K562 (cell line): Measurements from ENCODE around the gene IFNGR1. TPM values are rescaled to one million over a fixed set of nuclear protein-coding genes. Genes with fewer than 3 reads are reported as not detected.

Source experiments
- ATAC-seq: fragments of 200-7000 bp; cut with Tn5 transposase; 3 replicates; pipeline ENCODE4 v1.9.1; 2020; ENCODE audit warnings: moderate library complexity
- BruUV-seq: library from RNA; stranded (reverse); fragments of 400-500 nt; replicated peaks from 2 replicates; lab custom pipeline; 2021; lab: Mats Ljungman, UMichigan
- CTCF ChIA-PET: fragments of 300-600 bp; formaldehyde crosslinking; extraction: SDS; loops from one replicate; lab custom pipeline; 2021; ENCODE audit warnings: low intra/inter-chr PET ratio; lab: Yijun Ruan, JAX
- POLR2A ChIA-PET: fragments of 300-600, 350-650 bp; sonication (Branson Sonifier 250); formaldehyde crosslinking; extraction: SDS; loops from one replicate; lab custom pipeline; 2021; ENCODE audit warnings: antibody characterized with exemption, inconsistent platforms; lab: Yijun Ruan, JAX
- DNase-seq, 4 experiments: peaks; one replicate each; pipeline versions ENCODE4 v3.0.0 to v3.0.0-alpha.2; 2011 to 2018; ENCODE audit warnings: low spot score in 3 of 4, mixed read lengths in 3 of 4; ENCODE audit errors: extremely low read depth in 1 of 4
- FAIRE-seq: peaks from 2 replicates; lab custom pipeline; 2011; peaks lifted over from hg19 to GRCh38; lab: Jason Lieb, UNC
- H2AFZ ChIP-seq: 2 replicates; pipeline ENCODE4 v1.6.0; 2011; ENCODE audit warnings: low read depth, low read length, control low read depth, inconsistent platforms
- H3K27ac ChIP-seq: fragments of 200-600 bp; 3 replicates; pipeline ENCODE4 v1.8.0; 2011; ENCODE audit warnings: low read depth, mild to moderate bottlenecking, control low read depth, inconsistent platforms, low read length, moderate library complexity, mixed read lengths; ENCODE audit errors: extremely low read depth
- H3K27me3 ChIP-seq, 2 experiments: fragments of 300-600 bp in 1 of 2; 2 replicates in 1 of 2; 3 replicates in 1 of 2; pipeline versions ENCODE4 v1.6.0 to v1.8.0; 2011; ENCODE audit warnings: inconsistent platforms in 2 of 2, low read length in 2 of 2, mild to moderate bottlenecking in 1 of 2, mixed read lengths in 1 of 2, moderate library complexity in 1 of 2; ENCODE audit not compliant: control insufficient read depth in 2 of 2, insufficient read depth in 2 of 2
- H3K36me3 ChIP-seq: fragments of 300-600 bp; 3 replicates; pipeline ENCODE4 v1.8.0; 2011; ENCODE audit warnings: mild to moderate bottlenecking, low read length, inconsistent platforms; ENCODE audit not compliant: control insufficient read depth, insufficient read depth
- H3K4me1 ChIP-seq, 2 experiments: fragments of 200-600 bp in 1 of 2; replicated peaks in 1 of 2; 2 replicates in 1 of 2; 3 replicates in 1 of 2; pipeline versions ENCODE4 v1.5.1 to v1.8.0; 2011; ENCODE audit warnings: inconsistent platforms in 2 of 2, low read length in 2 of 2, mild to moderate bottlenecking in 1 of 2, mixed read lengths in 1 of 2, moderate library complexity in 1 of 2; ENCODE audit not compliant: control insufficient read depth in 2 of 2, insufficient read depth in 2 of 2
- H3K4me2 ChIP-seq: 2 replicates; pipeline ENCODE4 v1.6.1; 2011; ENCODE audit warnings: low read length, control low read depth, inconsistent platforms, mixed read lengths; ENCODE audit not compliant: insufficient read depth
- H3K4me3 ChIP-seq: fragments of 200-600 bp; sonication (generic), shearing (Covaris generic); 2 replicates; pipeline ENCODE4 v1.5.1; 2016; ENCODE audit warnings: control low read depth, inconsistent platforms
- H3K79me2 ChIP-seq: fragments of 200-600 bp; 3 replicates; pipeline ENCODE4 v1.8.0; 2011; ENCODE audit warnings: low read length, inconsistent platforms; ENCODE audit not compliant: control insufficient read depth, insufficient read depth
- H3K9ac ChIP-seq, 2 experiments: 2 replicates each; pipeline versions ENCODE4 v1.6.0 to v1.6.1; 2011; ENCODE audit warnings: low read depth in 2 of 2, low read length in 2 of 2, control low read depth in 1 of 2, inconsistent platforms in 1 of 2, mild to moderate bottlenecking in 1 of 2, mixed read lengths in 1 of 2; ENCODE audit not compliant: insufficient read depth in 1 of 2
- H3K9me1 ChIP-seq: one replicate; pipeline ENCODE4 v1.6.0; 2011; ENCODE audit warnings: inconsistent platforms, mild to moderate bottlenecking, low read length, moderate library complexity; ENCODE audit not compliant: control insufficient read depth, insufficient read depth
- H3K9me3 ChIP-seq: replicated peaks from 2 replicates; pipeline ENCODE4 v1.5.1; 2011; ENCODE audit warnings: low read depth, low read length, inconsistent platforms; ENCODE audit not compliant: control insufficient read depth, insufficient read depth
- H4K20me1 ChIP-seq: replicated peaks from 2 replicates; pipeline ENCODE4 v1.6.1; 2011; ENCODE audit warnings: low read length, inconsistent platforms, mixed read lengths; ENCODE audit not compliant: control insufficient read depth, insufficient read depth
- ELF2 ChIP-seq: fragments of 250-450 bp; sonication (Bioruptor Pico); IDR thresholded peaks from 2 replicates; pipeline ENCODE4 v1.5.0; 2021; ENCODE audit warnings: mild to moderate bottlenecking
- FOXM1 ChIP-seq, 2 experiments: fragments of 450-650 bp in 1 of 2; sonication (generic) in 1 of 2; formaldehyde crosslinking in 1 of 2; IDR thresholded peaks; 2 replicates each; pipeline versions ENCODE4 v1.6.1 to v1.9.0; 2017 to 2022; ENCODE audit warnings: low read depth in 2 of 2, mild to moderate bottlenecking in 2 of 2, missing genetic modification reagents in 1 of 2, moderate library complexity in 1 of 2
- KAT7 ChIP-seq: sonication (generic); formaldehyde crosslinking; IDR thresholded peaks from 2 replicates; pipeline ENCODE4 v1.8.0; 2022; ENCODE audit warnings: missing genetic modification reagents, mild to moderate bottlenecking, borderline replicate concordance
- MTF1 ChIP-seq: fragments of 250-450 bp; sonication (Bioruptor Pico); IDR thresholded peaks from 2 replicates; pipeline ENCODE4 v1.9.0; 2021; ENCODE audit warnings: moderate library complexity, mild to moderate bottlenecking, inconsistent platforms, borderline replicate concordance
- RUNX1 ChIP-seq: sonication (generic); IDR thresholded peaks from 2 replicates; pipeline ENCODE4 v1.6.1; 2016; ENCODE audit warnings: antibody characterized with exemption, low read depth
- WGBS: fragments of 100-300 bp; shearing (Covaris generic); methylation state at CpG from one replicate; pipeline ENCODE4 v1.1.6; 2016; ENCODE audit warnings: low coverage, mixed read lengths; ENCODE audit not compliant: insufficient coverage; ENCODE audit errors: missing lambda C conversion rate; 5-methylcytosine and 5-hydroxymethylcytosine counted together
- in situ Hi-C: fragments of 300-500 bp; cut with MboI; formaldehyde crosslinking; loops from 4 replicates; pipeline ENCODE4 v1.15.0; 2018; ENCODE audit warnings: inconsistent platforms, mixed read lengths
- intact Hi-C: fragments of 100-400 bp; cut with micrococcal nuclease; formaldehyde crosslinking; loops from 2 replicates; pipeline ENCODE4 v1.14.2; 2022
- polyA plus RNA-seq, 8 experiments: library from polyadenylated mRNA; depleted of rRNA in 4 of 8; stranded (reverse) in 5 of 8; unstranded in 3 of 8; fragments of >200 nt; fragmentation: Nextera tagmentation in 2 of 8; fragmentation: Illumina TruSeq in 1 of 8; extraction: Ambion mirVana in 2 of 8; extraction: Trizol in 1 of 8; gene quantifications; 2 replicates each; pipeline versions ENCODE4 v1.2.1 to v1.2.3, GENCODE V29; 2011 to 2014; ENCODE audit warnings: inconsistent platforms in 1 of 8, missing spikeins in 1 of 8
- total RNA-seq, 7 experiments: library from RNA; depleted of rRNA in 6 of 7; stranded (reverse); fragments of >200 nt in 6 of 7; fragmentation: Illumina TruSeq in 2 of 7; extraction: Trizol in 2 of 7; gene quantifications; 2 replicates each; pipeline versions ENCODE4 v1.2.1 to v1.2.3, GENCODE V29; 2011 to 2021; ENCODE audit warnings: low replicate concordance in 1 of 7
- TF ChIP-seq, protein P1 (sequence below): sonication (generic); formaldehyde crosslinking; IDR thresholded peaks from 2 replicates; pipeline ENCODE4 v1.8.0; 2022; ENCODE audit warnings: mild to moderate bottlenecking, missing genetic modification reagents
- TF ChIP-seq, protein P2 (sequence below): sonication (generic); formaldehyde crosslinking; IDR thresholded peaks from 2 replicates; pipeline ENCODE4 v1.9.0; 2022; ENCODE audit warnings: mild to moderate bottlenecking, missing genetic modification reagents

IFNGR1 gene
- total and polyA plus RNA-seq, 9 of the 15 experiments (the other 6 are each of a cell fraction or from before 2014, with no cell fraction given) = 14.7 to 47.0 (median 26.7) TPM

DNA sequence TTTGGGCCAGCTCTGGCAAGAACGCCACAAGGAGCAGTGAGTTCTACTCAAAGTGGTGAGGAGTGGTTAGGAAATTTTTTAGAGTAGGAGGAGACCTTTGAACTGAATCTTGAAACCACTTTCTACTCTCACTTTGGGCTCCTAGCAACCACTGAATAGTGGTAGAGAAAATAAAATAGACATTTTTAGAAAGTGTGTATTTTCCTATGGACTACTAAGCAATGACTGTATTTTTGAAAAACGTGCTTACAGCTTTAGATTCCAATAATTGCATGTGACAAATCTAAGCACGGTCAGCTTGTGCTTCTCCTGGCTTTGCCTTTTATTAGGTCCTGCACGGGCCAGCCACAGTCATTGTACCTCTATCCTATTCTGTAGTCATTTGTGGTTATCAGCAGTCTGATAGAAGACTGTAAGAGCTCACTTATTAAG, 8.7 kb upstream of the IFNGR1 start:
- Histone ChIP-seq H3K4me3 (no peak overlapping the region), H3K36me3 (no peaks in the 10 kb centered on the region), H3K4me2 (no peak overlapping the region), H3K27me3 (peaks cover 0 to 11% of the 10 kb centered on the region in 2 experiments; a peak in 3 of 5 replicates), H3K79me2 (no peaks in the 10 kb centered on the region), H3K9me3 (no peaks in the 10 kb centered on the region), H2AFZ (no peak overlapping the region), H4K20me1 (no peaks in the 10 kb centered on the region), H3K9ac (no peak overlapping the region), H3K27ac (no peak overlapping the region), H3K9me1 (no peaks in the 10 kb centered on the region), H3K4me1 (peaks cover 4 to 29% of the 10 kb centered on the region in 2 experiments; a peak in 4 of 5 replicates)
- in situ Hi-C loops (no loop called here), intact Hi-C loops (no loop called here)
- WGBS = 17% methylated on average over 4 of the region's 4 CpGs
- DNase-seq (no peak), ATAC-seq (no peak), FAIRE-seq (no peak)
- no TSS peak for BruUV-seq
- ChIA-PET POLR2A (interaction anchor here (1.7 kb wide), 1 partner anchor 10 kb away, joined by 7 read pairs; no protein-coding TSS in a partner anchor), CTCF (no interaction called here)
- no peak for TF ChIP-seq MTF1 (CRISPR knock-in tag)
- TF ChIP-seq, protein P1, sequence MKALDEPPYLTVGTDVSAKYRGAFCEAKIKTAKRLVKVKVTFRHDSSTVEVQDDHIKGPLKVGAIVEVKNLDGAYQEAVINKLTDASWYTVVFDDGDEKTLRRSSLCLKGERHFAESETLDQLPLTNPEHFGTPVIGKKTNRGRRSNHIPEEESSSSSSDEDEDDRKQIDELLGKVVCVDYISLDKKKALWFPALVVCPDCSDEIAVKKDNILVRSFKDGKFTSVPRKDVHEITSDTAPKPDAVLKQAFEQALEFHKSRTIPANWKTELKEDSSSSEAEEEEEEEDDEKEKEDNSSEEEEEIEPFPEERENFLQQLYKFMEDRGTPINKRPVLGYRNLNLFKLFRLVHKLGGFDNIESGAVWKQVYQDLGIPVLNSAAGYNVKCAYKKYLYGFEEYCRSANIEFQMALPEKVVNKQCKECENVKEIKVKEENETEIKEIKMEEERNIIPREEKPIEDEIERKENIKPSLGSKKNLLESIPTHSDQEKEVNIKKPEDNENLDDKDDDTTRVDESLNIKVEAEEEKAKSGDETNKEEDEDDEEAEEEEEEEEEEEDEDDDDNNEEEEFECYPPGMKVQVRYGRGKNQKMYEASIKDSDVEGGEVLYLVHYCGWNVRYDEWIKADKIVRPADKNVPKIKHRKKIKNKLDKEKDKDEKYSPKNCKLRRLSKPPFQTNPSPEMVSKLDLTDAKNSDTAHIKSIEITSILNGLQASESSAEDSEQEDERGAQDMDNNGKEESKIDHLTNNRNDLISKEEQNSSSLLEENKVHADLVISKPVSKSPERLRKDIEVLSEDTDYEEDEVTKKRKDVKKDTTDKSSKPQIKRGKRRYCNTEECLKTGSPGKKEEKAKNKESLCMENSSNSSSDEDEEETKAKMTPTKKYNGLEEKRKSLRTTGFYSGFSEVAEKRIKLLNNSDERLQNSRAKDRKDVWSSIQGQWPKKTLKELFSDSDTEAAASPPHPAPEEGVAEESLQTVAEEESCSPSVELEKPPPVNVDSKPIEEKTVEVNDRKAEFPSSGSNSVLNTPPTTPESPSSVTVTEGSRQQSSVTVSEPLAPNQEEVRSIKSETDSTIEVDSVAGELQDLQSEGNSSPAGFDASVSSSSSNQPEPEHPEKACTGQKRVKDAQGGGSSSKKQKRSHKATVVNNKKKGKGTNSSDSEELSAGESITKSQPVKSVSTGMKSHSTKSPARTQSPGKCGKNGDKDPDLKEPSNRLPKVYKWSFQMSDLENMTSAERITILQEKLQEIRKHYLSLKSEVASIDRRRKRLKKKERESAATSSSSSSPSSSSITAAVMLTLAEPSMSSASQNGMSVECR (CRISPR knock-in tag) = no peak
- TF ChIP-seq ELF2 (CRISPR knock-in tag) = no peak
- TF ChIP-seq RUNX1 = no peak
- TF ChIP-seq FOXM1 (IDR thresholded peaks at IDR 0.05; ENCODE audit: low read depth) = no peak
- TF ChIP-seq FOXM1 (CRISPR knock-in tag; IDR thresholded peaks at IDR 0.05; ENCODE audit: low read depth) = no peak
- TF ChIP-seq, protein P2, sequence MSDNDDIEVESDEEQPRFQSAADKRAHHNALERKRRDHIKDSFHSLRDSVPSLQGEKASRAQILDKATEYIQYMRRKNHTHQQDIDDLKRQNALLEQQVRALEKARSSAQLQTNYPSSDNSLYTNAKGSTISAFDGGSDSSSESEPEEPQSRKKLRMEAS (CRISPR knock-in tag) = no peak
- TF ChIP-seq KAT7 (CRISPR knock-in tag) = no peak
